NAMALWA (cell line): Measurements from ENCODE around the gene NUP98.

Experiments
- DNase-seq: peaks from one replicate; pipeline ENCODE4 v3.0.0-alpha.2; 2015; ENCODE audit warnings: low spot score

Gene NUP98

DNA sequence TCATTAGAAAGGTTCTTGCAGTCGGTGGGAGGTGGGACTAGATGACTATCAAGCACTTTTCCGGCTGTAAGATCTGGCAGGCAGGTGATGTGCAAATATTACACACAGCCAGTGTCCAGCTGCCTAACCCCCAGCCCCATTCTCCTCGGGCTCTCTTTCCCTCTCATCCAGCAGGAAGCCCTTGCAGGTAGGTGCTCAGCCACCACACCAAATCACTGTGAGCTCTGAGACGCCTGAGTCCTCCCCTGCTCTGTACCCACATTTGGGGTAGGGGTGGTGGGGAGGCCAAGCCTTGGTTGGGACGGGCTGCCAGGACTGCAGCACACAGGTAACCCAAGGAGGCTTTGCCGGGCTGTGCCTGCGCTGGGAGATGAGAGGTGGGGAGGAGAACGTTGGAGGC lies 156.2 kb downstream of the NUP98 start:
- DNase-seq: no peak

DNA sequence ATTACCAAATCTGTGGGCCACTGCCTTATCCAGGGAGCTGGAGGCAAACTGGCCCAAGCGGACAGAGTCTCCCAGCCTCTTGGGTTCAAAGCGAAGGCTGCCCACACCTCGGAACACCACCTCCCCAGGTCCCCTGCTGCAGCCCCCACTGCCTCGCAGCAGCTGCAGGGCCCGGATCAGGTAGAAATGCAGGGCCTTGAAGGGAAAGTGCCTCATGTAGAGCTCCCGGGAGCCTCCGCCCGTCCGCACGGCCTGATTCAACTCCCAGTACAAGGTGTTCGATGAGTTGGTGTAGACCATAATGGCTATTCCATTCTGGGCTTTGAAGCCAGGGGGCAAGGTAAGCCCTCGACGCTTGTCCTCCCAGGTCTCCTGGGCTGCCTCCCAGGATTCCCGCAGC lies 157.5 kb downstream of the NUP98 start:
- DNase-seq: no peak

- DNase-seq: no peak
Observed at GRCh38 chr11:3638513-3638912, 158.8 kb downstream of the NUP98 start.

DNA sequence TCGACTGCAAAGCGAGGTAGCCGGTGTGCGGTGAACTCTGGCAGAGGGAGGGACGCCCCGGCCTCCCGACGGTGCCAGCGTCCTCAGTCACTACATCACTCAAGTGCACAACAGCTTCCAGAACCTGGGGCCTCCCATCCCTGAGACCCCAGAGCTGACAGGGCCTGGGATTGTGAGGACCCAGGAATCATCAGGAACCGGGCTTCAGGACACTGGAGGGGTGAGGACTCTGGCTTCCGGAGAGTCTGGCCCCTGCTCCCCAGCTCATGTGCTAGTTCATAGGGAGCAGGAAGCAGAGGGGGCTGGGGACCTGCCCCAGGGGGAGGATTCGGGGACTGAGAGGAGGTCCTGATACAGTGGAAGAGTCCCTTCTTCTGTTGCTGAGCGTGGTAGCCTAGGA lies 160.2 kb downstream of the NUP98 start:
- no peak for DNase-seq

- no peak for DNase-seq
Observed at GRCh38 chr11:3635641-3636375, 161.5 kb downstream of the NUP98 start.

- DNase-seq: no peak
Observed at GRCh38 chr11:3632070-3632660, 165.2 kb downstream of the NUP98 start.

- no peak for DNase-seq
Observed at GRCh38 chr11:3631331-3631730, 166.0 kb downstream of the NUP98 start.

DNA sequence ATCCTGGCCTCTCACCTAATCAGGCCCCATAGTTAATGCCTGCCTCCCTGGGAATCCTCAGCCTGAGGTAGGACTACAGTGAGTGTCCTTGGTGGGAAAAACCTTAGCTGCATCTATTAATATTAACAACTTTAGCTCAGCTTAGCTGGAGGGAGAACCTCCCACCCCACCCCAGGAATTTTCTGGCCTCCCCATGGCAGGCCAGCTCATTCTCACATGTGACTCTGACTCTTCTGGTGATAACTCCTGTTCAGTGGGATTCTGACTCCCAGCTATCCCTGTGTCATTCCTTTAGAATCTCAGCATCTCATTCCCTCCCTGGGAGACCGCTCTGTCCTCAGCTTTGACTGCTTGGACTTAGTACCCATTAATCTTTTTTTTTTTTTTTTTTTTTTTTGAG lies 170.1 kb downstream of the NUP98 start:
- DNase-seq: no peak

DNA sequence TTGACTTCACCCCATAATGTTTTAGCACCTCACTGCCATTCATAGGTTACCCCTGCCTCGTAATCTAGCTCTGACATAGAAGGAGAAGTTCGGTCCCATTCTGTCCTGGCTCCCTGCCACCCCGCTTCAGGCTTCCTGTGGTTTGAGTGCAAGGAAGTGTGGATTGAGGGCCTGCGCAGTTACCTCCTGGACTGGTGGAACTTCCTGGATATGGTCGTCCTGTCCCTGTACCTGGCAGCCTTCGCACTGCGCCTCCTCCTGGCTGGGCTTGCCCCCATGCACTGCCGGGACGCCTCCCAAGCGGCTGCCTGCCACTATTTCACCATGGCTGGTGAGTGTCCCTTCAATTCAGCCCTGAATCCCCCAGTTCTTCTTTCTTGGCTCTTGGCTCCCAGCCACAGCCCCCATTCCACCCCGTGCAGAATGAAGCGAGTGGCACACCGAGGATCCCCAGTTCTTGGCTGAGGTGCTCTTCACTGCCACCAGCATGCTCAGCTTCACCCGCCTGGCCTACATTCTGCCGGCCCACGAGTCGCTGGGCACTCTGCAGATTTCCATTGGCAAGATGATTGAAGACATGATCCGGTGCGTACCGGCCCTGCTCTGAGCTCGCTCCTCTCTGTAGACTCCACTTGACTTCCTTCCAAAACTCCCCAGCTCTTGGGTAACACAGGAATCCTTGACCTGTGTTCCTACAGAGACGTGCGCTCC lies 170.9 kb downstream of the NUP98 start:
- no peak for DNase-seq
